ENCODE results near the gene PI4KA.

GRCh38 chr22:20844055-20845037 lies 14.3 kb downstream of the PI4KA start:
- TF ChIP-seq POLR2A (IDR thresholded peaks at IDR 0.05; ENCODE audit: low read depth) = no peak
- no peak for TF ChIP-seq CTCF (IDR thresholded peaks at IDR 0.05)
- no peak for TF ChIP-seq POLR2AphosphoS5 (IDR thresholded peaks at IDR 0.05)
- no peak for TF ChIP-seq EP300 (IDR thresholded peaks at IDR 0.05)

Measured in esophagus muscularis mucosa (tissue), 4 donors.